Activated T-cell treated with anti-CD3 and anti-CD28 coated beads, Interleukin-2, amount 50 U/mL, for 4 hours (primary cell): Measurements from ENCODE around the gene RAD51B. TPM values are rescaled to one million over a fixed set of nuclear protein-coding genes. Genes with fewer than 3 reads are reported as not detected.

ENCODE experiments used
- ATAC-seq, 2 donors: fragments of 200-7000 bp; cut with Tn5 transposase; one replicate each; pipeline ENCODE4 v1.10.0; 2021
- DNase-seq: peaks from one replicate; pipeline ENCODE4 v3.0.0-alpha.2; 2020
- H3K27me3 Mint-ChIP-seq: one replicate; pipeline ENCODE4 v1.8.0; 2021; ENCODE audit warnings: low read depth, mixed read lengths
- H3K36me3 Mint-ChIP-seq: one replicate; pipeline ENCODE4 v1.8.0; 2022; ENCODE audit warnings: mixed read lengths; ENCODE audit not compliant: insufficient read depth
- H3K4me1 Mint-ChIP-seq: one replicate; pipeline ENCODE4 v1.8.0; 2021; ENCODE audit warnings: low read depth, mixed read lengths
- H3K4me3 Mint-ChIP-seq: one replicate; pipeline ENCODE4 v1.8.0; 2021; ENCODE audit warnings: mild to moderate bottlenecking, moderate library complexity, mixed read lengths
- H3K9me3 Mint-ChIP-seq: one replicate; pipeline ENCODE4 v1.8.0; 2021; ENCODE audit warnings: mixed read lengths
- total RNA-seq, 3 donors: library from RNA; stranded (reverse); gene quantifications; one replicate each; pipeline ENCODE4 v1.2.1, GENCODE V29; 2021

RAD51B gene
- total RNA-seq, 3 donors from 2014 or later: 10.6 to 16.1 (median 14.2) TPM

GRCh38 chr14:68379510-68380328 lies 560.1 kb downstream of the RAD51B start:
- no peaks in the 10 kb centered on the region for H3K27me3 Mint-ChIP-seq
- H3K4me3 Mint-ChIP-seq: no peak overlapping the region
- peak; percentile 25 for DNase-seq
- ATAC-seq: peak; percentile 37 to 76
- peaks cover 64% of the 10 kb centered on the region for H3K4me1 Mint-ChIP-seq
- no peaks in the 10 kb centered on the region for H3K9me3 Mint-ChIP-seq
- no peaks in the 10 kb centered on the region for H3K36me3 Mint-ChIP-seq

GRCh38 chr14:68380329-68380741 lies 560.8 kb downstream of the RAD51B start:
- DNase-seq (no peak), ATAC-seq (no peak)
- no peaks in the 10 kb centered on the region for H3K9me3 Mint-ChIP-seq
- no peaks in the 10 kb centered on the region for H3K27me3 Mint-ChIP-seq
- peaks cover 57% of the 10 kb centered on the region for H3K4me1 Mint-ChIP-seq
- H3K36me3 Mint-ChIP-seq: no peaks in the 10 kb centered on the region
- H3K4me3 Mint-ChIP-seq: no peak overlapping the region

- DNase-seq (no peak), ATAC-seq (no peak)
- no peak overlapping the region for H3K4me3 Mint-ChIP-seq
- H3K27me3 Mint-ChIP-seq: no peaks in the 10 kb centered on the region
- peaks cover 2% of the 10 kb centered on the region for H3K36me3 Mint-ChIP-seq
- no peaks in the 10 kb centered on the region for H3K9me3 Mint-ChIP-seq
- peaks cover 23% of the 10 kb centered on the region for H3K4me1 Mint-ChIP-seq
Measured at GRCh38 chr14:68384335-68384734, 564.8 kb downstream of the RAD51B start.

GRCh38 chr14:68384881-68385280 lies 565.3 kb downstream of the RAD51B start:
- no peak for DNase-seq
- H3K9me3 Mint-ChIP-seq: no peaks in the 10 kb centered on the region
- H3K27me3 Mint-ChIP-seq: no peaks in the 10 kb centered on the region
- no peak overlapping the region for H3K4me3 Mint-ChIP-seq
- H3K4me1 Mint-ChIP-seq: peaks cover 17% of the 10 kb centered on the region
- no peak for ATAC-seq
- peaks cover 2% of the 10 kb centered on the region for H3K36me3 Mint-ChIP-seq

- peaks cover 2% of the 10 kb centered on the region for H3K36me3 Mint-ChIP-seq
- DNase-seq (no peak), ATAC-seq (no peak)
- H3K27me3 Mint-ChIP-seq: no peaks in the 10 kb centered on the region
- no peaks in the 10 kb centered on the region for H3K9me3 Mint-ChIP-seq
- peaks cover 10% of the 10 kb centered on the region for H3K4me1 Mint-ChIP-seq
- H3K4me3 Mint-ChIP-seq: no peak overlapping the region
Measured at GRCh38 chr14:68386446-68386845, 566.9 kb downstream of the RAD51B start.

- DNase-seq (no peak), ATAC-seq (no peak)
- Mint-ChIP-seq H3K9me3 (no peaks in the 10 kb centered on the region), H3K4me3 (no peak overlapping the region), H3K36me3 (peaks cover 2% of the 10 kb centered on the region), H3K4me1 (peaks cover 10% of the 10 kb centered on the region), H3K27me3 (no peaks in the 10 kb centered on the region)
Measured at GRCh38 chr14:68386950-68387779, 567.6 kb downstream of the RAD51B start.

- no peaks in the 10 kb centered on the region for H3K27me3 Mint-ChIP-seq
- no peak overlapping the region for H3K4me3 Mint-ChIP-seq
- H3K9me3 Mint-ChIP-seq: no peaks in the 10 kb centered on the region
- H3K36me3 Mint-ChIP-seq: peaks cover 2% of the 10 kb centered on the region
- DNase-seq (no peak), ATAC-seq (no peak)
- peaks cover 11% of the 10 kb centered on the region for H3K4me1 Mint-ChIP-seq
Measured at GRCh38 chr14:68389943-68390342, 570.4 kb downstream of the RAD51B start.

GRCh38 chr14:68390741-68391140 lies 571.2 kb downstream of the RAD51B start:
- no peak for ATAC-seq
- no peak for DNase-seq
- peaks cover 11% of the 10 kb centered on the region for H3K4me1 Mint-ChIP-seq
- no peak overlapping the region for H3K4me3 Mint-ChIP-seq
- H3K36me3 Mint-ChIP-seq: peaks cover 6% of the 10 kb centered on the region
- H3K27me3 Mint-ChIP-seq: no peaks in the 10 kb centered on the region
- no peaks in the 10 kb centered on the region for H3K9me3 Mint-ChIP-seq

- no peak overlapping the region for H3K4me3 Mint-ChIP-seq
- no peak for DNase-seq
- H3K9me3 Mint-ChIP-seq: no peaks in the 10 kb centered on the region
- ATAC-seq: no peak
- H3K36me3 Mint-ChIP-seq: peaks cover 9% of the 10 kb centered on the region
- peaks cover 11% of the 10 kb centered on the region for H3K4me1 Mint-ChIP-seq
- H3K27me3 Mint-ChIP-seq: no peaks in the 10 kb centered on the region
Measured at GRCh38 chr14:68391311-68392014, 571.9 kb downstream of the RAD51B start.

- peaks cover 11% of the 10 kb centered on the region for H3K4me1 Mint-ChIP-seq
- no peak overlapping the region for H3K4me3 Mint-ChIP-seq
- H3K36me3 Mint-ChIP-seq: peaks cover 9% of the 10 kb centered on the region
- ATAC-seq: no peak
- no peaks in the 10 kb centered on the region for H3K9me3 Mint-ChIP-seq
- H3K27me3 Mint-ChIP-seq: no peaks in the 10 kb centered on the region
- no peak for DNase-seq
Measured at GRCh38 chr14:68392393-68393141, 573.0 kb downstream of the RAD51B start.

GRCh38 chr14:68393259-68393658 lies 573.7 kb downstream of the RAD51B start:
- no peaks in the 10 kb centered on the region for H3K9me3 Mint-ChIP-seq
- peaks cover 11% of the 10 kb centered on the region for H3K4me1 Mint-ChIP-seq
- DNase-seq: no peak
- no peak for ATAC-seq
- peaks cover 8% of the 10 kb centered on the region for H3K36me3 Mint-ChIP-seq
- no peaks in the 10 kb centered on the region for H3K27me3 Mint-ChIP-seq
- no peak overlapping the region for H3K4me3 Mint-ChIP-seq

- H3K36me3 Mint-ChIP-seq: peaks cover 6% of the 10 kb centered on the region
- ATAC-seq: no peak
- no peak for DNase-seq
- no peaks in the 10 kb centered on the region for H3K9me3 Mint-ChIP-seq
- peaks cover 11% of the 10 kb centered on the region for H3K4me1 Mint-ChIP-seq
- H3K4me3 Mint-ChIP-seq: no peak overlapping the region
- no peaks in the 10 kb centered on the region for H3K27me3 Mint-ChIP-seq
Measured at GRCh38 chr14:68394118-68394763, 574.7 kb downstream of the RAD51B start.

GRCh38 chr14:68394764-68395143 lies 575.2 kb downstream of the RAD51B start:
- Mint-ChIP-seq H3K4me3 (no peak overlapping the region), H3K36me3 (peaks cover 6% of the 10 kb centered on the region), H3K4me1 (peaks cover 11% of the 10 kb centered on the region), H3K27me3 (no peaks in the 10 kb centered on the region), H3K9me3 (no peaks in the 10 kb centered on the region)
- ATAC-seq (no peak), DNase-seq (no peak)
